ENCODE results near the gene CCDC57.
A peak's percentile ranks its signal among the peaks of the same experiment; 100 is the strongest.

The CCDC57 gene

DNA sequence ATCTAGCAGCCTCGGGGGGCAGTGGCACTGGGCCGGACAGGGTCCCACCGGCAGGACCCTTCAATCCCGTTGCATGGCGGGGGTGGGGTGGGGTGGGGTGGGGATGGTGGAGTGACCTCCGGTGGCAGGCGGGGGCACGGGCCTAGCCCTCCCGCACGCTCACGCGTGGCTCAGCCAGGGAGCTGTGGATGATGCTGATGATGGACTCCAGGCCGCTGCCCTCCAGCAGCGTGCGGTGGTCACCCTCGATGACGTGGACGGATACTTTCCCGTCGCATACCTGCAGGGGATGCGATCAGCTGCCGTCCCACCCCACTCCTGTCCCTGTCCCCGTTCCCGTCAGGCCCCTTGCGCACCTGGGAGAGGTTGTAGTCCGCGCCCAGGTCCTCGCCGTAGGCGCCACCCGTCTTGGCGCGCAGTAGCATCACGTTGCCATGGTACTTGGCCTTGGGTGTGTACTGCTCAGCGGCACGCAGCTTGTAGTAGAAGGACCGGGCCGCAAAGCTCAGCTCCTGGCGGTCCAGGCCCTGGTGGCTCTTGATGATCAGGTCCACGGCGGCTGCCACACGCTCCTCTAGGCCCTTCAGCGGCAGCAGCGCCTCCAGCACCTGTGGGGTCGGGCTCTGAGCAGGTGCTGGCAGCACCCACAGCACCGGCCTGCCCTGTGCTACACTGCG, 133.5 kb downstream of the CCDC57 start:
- Histone ChIP-seq H3K36me3 (ENCODE audit: control insufficient read depth in 1 of 2, insufficient read depth in 2 of 2, low read length in 2 of 2) (peaks cover 0 to 52% of the 10 kb centered on the region in 2 donors), H3K9me3 (ENCODE audit: control insufficient read depth in 1 of 2, low read length in 2 of 2) (no peaks in the 10 kb centered on the region), H3K27me3 (ENCODE audit: low read depth, low read length) (no peaks in the 10 kb centered on the region), H3K27ac (ENCODE audit: low read length) (no peak overlapping the region), H3K4me3 (ENCODE audit: low read depth in 1 of 2, low read length in 2 of 2) (no peak overlapping the region), H3K4me1 (ENCODE audit: control insufficient read depth in 1 of 2, insufficient read depth in 2 of 2, low read length in 2 of 2) (no peaks in the 10 kb centered on the region)

DNA sequence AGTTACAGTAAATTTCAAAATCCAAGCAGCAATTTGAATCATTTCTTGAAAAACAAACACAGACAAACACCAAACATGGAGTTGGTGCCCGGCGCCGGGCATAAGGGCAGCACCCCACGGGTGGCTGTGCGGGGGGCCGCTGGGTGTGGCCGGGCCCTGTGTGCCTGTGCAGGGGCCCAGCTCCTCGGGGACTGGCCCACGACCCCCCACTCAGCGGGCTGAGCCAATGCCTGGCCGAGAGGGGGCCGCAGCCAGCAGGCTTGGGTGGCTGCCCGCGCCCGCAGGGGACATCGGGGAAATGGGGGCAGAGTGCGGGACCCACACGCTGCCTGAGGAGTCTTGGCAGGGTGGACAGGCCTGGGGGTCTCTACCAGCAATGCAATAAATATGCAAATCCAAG, 134.2 kb downstream of the CCDC57 start:
- no peaks in the 10 kb centered on the region for H3K4me1 ChIP-seq (ENCODE audit: control insufficient read depth in 1 of 2, insufficient read depth in 2 of 2, low read length in 2 of 2)
- no peaks in the 10 kb centered on the region for H3K27me3 ChIP-seq (ENCODE audit: low read depth, low read length)
- H3K9me3 ChIP-seq (ENCODE audit: control insufficient read depth in 1 of 2, low read length in 2 of 2), result no peaks in the 10 kb centered on the region
- no peak overlapping the region for H3K4me3 ChIP-seq (ENCODE audit: low read depth in 1 of 2, low read length in 2 of 2)
- no peak overlapping the region for H3K27ac ChIP-seq (ENCODE audit: low read length)
- H3K36me3 ChIP-seq (ENCODE audit: control insufficient read depth in 1 of 2, insufficient read depth in 2 of 2, low read length in 2 of 2), result peaks cover 0 to 45% of the 10 kb centered on the region in 2 donors

DNA sequence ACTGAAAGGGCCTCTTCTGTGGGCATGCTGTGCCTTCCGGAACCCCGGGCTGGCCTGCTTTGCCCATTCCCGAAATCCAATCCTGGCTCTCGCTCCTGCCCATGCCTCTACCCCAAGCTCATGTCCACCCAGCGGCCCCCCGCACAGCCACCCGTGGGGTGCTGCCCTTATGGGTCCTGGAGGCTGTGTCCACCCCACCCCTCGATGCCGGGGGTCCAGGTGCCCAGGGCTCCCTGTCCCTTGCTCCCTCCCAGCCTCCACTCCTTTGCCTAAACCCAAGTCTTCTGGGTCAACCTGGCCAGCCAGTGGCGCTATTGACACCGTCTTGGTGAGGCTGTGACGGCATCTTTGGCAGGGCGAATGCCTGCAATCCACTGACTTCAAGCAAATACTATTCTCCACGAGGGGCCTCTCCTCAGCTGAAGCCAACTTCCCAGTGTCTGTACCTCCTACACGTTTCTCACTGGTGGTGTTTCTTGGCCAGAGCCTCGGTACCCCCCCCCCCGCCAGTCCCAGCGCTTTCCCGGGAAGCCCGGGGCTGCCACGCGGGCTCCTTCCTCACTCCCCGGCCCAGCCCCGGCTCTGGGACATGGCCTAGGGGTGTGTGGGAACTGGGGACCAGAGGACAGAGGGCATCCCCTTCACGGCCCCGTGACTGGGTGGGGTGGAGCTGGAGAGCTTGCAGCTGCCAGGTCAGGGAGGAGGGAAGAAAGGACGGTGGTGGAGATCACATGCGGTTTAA, 134.9 kb downstream of the CCDC57 start:
- Histone ChIP-seq H3K9me3 (ENCODE audit: control insufficient read depth in 1 of 2, low read length in 2 of 2) (no peaks in the 10 kb centered on the region), H3K27ac (ENCODE audit: low read length) (no peak overlapping the region), H3K4me3 (ENCODE audit: low read depth in 1 of 2, low read length in 2 of 2) (no peak overlapping the region), H3K27me3 (ENCODE audit: low read depth, low read length) (no peaks in the 10 kb centered on the region), H3K4me1 (ENCODE audit: control insufficient read depth in 1 of 2, insufficient read depth in 2 of 2, low read length in 2 of 2) (no peaks in the 10 kb centered on the region), H3K36me3 (ENCODE audit: control insufficient read depth in 1 of 2, insufficient read depth in 2 of 2, low read length in 2 of 2) (peaks cover 0 to 39% of the 10 kb centered on the region in 2 donors)

DNA sequence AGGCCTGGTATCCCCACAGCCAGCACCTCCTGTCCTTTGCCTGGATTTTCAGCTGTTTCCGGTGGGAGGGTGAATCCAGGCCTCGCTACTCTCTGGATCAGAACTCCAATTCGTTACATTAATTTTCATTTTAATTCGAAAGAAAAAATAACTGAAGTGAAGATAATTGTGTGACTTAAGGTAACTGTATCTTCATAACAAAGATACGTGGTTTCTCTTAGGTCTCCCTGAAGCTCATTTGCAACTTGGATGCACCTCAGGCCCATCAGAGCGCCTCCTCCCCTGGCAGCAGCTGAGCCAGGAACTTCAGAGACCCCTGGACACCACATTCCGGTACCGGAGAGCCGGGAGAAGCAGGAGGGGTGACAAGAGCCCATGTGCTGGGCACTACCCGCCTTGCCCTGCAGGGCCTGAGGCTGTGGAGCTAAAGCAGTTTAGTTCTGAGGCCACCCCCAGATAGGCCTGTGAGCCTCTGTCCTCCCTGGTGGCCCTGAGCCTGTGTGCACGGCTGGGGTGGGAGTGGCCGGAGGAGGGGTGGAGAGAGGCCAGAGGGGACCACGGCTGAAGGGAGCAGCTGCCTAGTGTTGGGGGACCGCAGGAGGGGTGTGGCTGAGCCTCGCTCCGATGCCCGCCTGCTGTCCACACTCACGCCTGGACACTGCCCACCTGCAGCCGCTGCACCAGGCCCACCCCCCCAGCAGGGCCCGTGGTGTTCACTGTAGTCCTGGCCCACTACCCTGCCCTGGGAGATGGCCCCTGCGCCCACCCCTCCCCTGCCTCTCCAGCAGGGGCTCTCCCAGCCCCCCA, 135.7 kb downstream of the CCDC57 start:
- H3K36me3 ChIP-seq (ENCODE audit: control insufficient read depth in 1 of 2, insufficient read depth in 2 of 2, low read length in 2 of 2), result peaks cover 0 to 31% of the 10 kb centered on the region in 2 donors
- no peaks in the 10 kb centered on the region for H3K9me3 ChIP-seq (ENCODE audit: control insufficient read depth in 1 of 2, low read length in 2 of 2)
- no peaks in the 10 kb centered on the region for H3K4me1 ChIP-seq (ENCODE audit: control insufficient read depth in 1 of 2, insufficient read depth in 2 of 2, low read length in 2 of 2)
- H3K27ac ChIP-seq (ENCODE audit: low read length), result no peak overlapping the region
- no peaks in the 10 kb centered on the region for H3K27me3 ChIP-seq (ENCODE audit: low read depth, low read length)
- no peak overlapping the region for H3K4me3 ChIP-seq (ENCODE audit: low read depth in 1 of 2, low read length in 2 of 2)

DNA sequence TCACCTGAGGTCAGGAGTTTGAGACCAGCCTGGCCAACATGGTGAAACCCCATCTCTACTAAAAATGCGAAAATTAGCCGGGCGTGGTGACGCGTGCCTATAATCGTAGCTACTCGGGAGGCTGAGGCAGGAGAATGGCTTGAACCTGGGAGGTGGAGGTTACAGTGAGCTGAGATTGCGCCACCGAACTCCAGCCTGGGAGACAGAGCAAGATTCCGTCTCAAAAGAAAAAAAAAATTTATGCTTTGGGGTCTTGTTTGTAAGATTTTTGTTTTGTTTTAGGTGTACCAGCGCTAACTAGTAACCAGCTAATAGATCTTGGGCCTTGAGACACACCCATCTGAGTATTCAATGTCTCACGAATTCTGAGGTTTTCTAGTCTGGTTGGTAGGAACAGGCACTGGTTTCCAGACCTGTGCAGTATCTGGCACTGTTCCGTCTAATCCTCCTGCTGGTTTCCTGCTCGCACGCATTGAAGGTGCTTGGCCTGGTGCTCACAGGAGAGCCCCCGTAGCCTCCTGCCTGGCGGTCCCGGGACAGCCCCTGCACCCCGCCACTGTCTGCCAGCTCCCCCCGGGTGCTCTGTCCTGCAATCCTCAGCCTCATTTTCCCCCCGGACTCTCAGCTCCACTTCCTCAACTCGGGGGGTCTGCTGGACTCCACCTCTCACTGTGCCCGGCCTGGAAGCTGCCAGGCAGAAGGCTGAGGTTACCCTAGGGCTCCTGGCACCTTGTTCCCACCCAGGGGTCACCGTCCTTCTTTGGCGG, 136.4 kb downstream of the CCDC57 start:
- Histone ChIP-seq H3K27me3 (ENCODE audit: low read depth, low read length) (no peaks in the 10 kb centered on the region), H3K4me1 (ENCODE audit: control insufficient read depth in 1 of 2, insufficient read depth in 2 of 2, low read length in 2 of 2) (no peaks in the 10 kb centered on the region), H3K27ac (ENCODE audit: low read length) (no peak overlapping the region), H3K9me3 (ENCODE audit: control insufficient read depth in 1 of 2, low read length in 2 of 2) (no peaks in the 10 kb centered on the region), H3K4me3 (ENCODE audit: low read depth in 1 of 2, low read length in 2 of 2) (no peak overlapping the region), H3K36me3 (ENCODE audit: control insufficient read depth in 1 of 2, insufficient read depth in 2 of 2, low read length in 2 of 2) (peaks cover 0 to 24% of the 10 kb centered on the region in 2 donors)

DNA sequence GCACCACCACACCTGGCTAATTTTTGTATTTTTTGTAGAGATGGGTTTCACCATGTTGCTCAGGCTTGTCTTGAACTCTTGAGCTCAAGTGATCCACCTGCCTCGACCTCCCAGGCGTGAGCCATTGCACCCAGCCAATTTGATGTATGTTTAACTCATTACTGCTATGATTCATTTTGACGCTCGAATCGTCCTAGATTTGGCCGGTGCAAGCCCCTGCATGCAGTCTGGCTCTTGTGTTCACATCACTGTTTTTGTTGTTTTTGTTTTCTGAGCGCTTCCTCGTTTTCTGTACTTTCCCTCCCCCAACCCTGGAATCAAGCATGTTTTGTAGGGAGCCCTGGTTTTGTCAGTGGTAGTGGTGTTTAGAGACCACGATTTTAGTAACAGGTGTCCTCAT, 139.2 kb downstream of the CCDC57 start:
- H3K27me3 ChIP-seq (ENCODE audit: low read depth, low read length), result no peaks in the 10 kb centered on the region
- no peaks in the 10 kb centered on the region for H3K4me1 ChIP-seq (ENCODE audit: control insufficient read depth in 1 of 2, insufficient read depth in 2 of 2, low read length in 2 of 2)
- H3K27ac ChIP-seq (ENCODE audit: low read length), result no peak overlapping the region
- no peaks in the 10 kb centered on the region for H3K36me3 ChIP-seq (ENCODE audit: control insufficient read depth in 1 of 2, insufficient read depth in 2 of 2, low read length in 2 of 2)
- no peak overlapping the region for H3K4me3 ChIP-seq (ENCODE audit: low read depth in 1 of 2, low read length in 2 of 2)
- no peaks in the 10 kb centered on the region for H3K9me3 ChIP-seq (ENCODE audit: control insufficient read depth in 1 of 2, low read length in 2 of 2)

DNA sequence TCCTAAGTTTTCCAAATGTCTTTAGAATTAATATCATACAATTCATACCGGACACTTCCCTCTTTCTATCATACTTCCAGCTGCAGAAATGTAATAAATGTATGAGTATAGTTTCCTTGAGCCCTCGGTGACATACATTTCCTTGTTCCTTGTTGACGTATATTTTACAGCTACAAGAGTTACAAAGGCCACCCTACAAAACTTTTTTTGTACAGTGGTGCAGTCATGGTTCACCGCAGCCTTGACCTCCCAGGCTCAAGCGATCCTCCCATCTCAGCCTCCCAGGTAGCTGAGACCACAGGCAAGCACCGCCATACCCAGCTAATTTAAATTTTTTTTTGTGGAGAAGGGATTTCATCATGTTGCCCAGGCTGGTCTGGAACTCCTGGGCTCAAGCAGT, 139.8 kb downstream of the CCDC57 start:
- no peaks in the 10 kb centered on the region for H3K27me3 ChIP-seq (ENCODE audit: low read depth, low read length)
- H3K9me3 ChIP-seq (ENCODE audit: control insufficient read depth in 1 of 2, low read length in 2 of 2), result no peaks in the 10 kb centered on the region
- H3K4me1 ChIP-seq (ENCODE audit: control insufficient read depth in 1 of 2, insufficient read depth in 2 of 2, low read length in 2 of 2), result no peaks in the 10 kb centered on the region
- H3K4me3 ChIP-seq (ENCODE audit: low read depth in 1 of 2, low read length in 2 of 2), result no peak overlapping the region
- H3K27ac ChIP-seq (ENCODE audit: low read length), result no peak overlapping the region
- H3K36me3 ChIP-seq (ENCODE audit: control insufficient read depth in 1 of 2, insufficient read depth in 2 of 2, low read length in 2 of 2), result no peaks in the 10 kb centered on the region

DNA sequence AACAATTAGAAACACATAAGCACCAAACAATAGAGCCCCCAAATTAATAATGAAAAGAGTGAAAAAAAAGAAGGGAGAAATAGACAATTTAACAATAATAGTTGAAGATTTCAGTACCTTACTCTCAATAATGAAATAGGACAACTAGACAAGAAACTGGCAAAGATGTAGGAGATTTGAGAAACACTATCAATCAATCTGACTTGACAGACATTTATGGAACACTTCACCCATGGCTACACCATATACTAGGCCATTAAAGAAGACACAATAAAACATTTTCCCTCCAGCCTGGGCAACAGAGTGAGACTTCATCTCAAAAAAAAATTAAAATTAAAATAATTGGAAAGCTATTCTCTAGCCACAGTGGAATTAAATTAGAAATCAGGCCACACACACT, 142.0 kb downstream of the CCDC57 start:
- Histone ChIP-seq H3K4me1 (ENCODE audit: control insufficient read depth in 1 of 2, insufficient read depth in 2 of 2, low read length in 2 of 2) (peaks cover 0 to 5% of the 10 kb centered on the region in 2 donors), H3K9me3 (ENCODE audit: control insufficient read depth in 1 of 2, low read length in 2 of 2) (no peaks in the 10 kb centered on the region), H3K36me3 (ENCODE audit: control insufficient read depth in 1 of 2, insufficient read depth in 2 of 2, low read length in 2 of 2) (no peaks in the 10 kb centered on the region), H3K27me3 (ENCODE audit: low read depth, low read length) (no peaks in the 10 kb centered on the region), H3K4me3 (ENCODE audit: low read depth in 1 of 2, low read length in 2 of 2) (no peak overlapping the region), H3K27ac (ENCODE audit: low read length) (no peak overlapping the region)

DNA sequence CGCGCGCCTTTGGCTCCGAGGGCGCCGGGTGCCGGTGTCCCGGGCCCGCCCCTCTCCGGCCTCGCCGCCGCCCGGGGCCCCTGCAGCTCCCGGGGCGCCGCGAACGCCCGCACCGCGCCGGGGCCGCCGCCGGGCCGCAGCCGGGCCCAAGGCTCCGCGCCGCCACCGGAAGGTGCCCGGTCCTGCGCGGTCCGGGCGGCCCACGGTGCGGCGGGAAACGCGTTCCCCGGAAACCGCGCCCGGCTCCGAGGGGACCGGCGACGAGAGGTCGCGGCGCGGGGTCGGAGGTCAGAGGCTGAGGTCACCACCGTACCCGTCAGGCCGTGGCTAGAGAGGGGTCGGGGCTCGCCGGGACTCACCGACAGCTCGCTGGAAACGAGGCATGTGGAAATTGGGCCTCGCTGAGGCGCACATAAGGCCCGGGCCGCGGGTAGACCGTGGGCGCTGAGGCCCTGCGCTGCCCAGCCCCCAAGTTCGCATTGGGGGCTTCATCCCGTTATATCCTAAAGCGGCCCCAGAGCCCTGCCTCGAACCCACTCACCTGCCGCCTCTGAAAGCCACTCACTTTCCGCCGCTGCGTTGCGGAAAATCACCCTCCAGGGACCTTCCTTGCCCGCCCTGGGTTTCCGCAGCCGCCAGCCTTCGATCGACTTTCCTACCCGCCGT, 146.9 kb downstream of the CCDC57 start, which contains the start of gene DUS1L:
Gene DUS1L, minus strand, starts transcription at position 167 of the 666 bp plus-strand sequence. CDS start 745 bp downstream, outside the sequence.
- peaks cover 3 to 29% of the 10 kb centered on the region in 2 donors for H3K4me1 ChIP-seq (ENCODE audit: control insufficient read depth in 1 of 2, insufficient read depth in 2 of 2, low read length in 2 of 2)
- H3K36me3 ChIP-seq (ENCODE audit: control insufficient read depth in 1 of 2, insufficient read depth in 2 of 2, low read length in 2 of 2), result peaks cover 9 to 35% of the 10 kb centered on the region in 2 donors
- peak within 1 kb of the TSS; percentile 69 to 95 for H3K4me3 ChIP-seq (ENCODE audit: low read depth in 1 of 2, low read length in 2 of 2)
- peak within 1 kb of the TSS; percentile 20 for H3K27ac ChIP-seq (ENCODE audit: low read length)
- no peaks in the 10 kb centered on the region for H3K9me3 ChIP-seq (ENCODE audit: control insufficient read depth in 1 of 2, low read length in 2 of 2)
- no peaks in the 10 kb centered on the region for H3K27me3 ChIP-seq (ENCODE audit: low read depth, low read length)

DNA sequence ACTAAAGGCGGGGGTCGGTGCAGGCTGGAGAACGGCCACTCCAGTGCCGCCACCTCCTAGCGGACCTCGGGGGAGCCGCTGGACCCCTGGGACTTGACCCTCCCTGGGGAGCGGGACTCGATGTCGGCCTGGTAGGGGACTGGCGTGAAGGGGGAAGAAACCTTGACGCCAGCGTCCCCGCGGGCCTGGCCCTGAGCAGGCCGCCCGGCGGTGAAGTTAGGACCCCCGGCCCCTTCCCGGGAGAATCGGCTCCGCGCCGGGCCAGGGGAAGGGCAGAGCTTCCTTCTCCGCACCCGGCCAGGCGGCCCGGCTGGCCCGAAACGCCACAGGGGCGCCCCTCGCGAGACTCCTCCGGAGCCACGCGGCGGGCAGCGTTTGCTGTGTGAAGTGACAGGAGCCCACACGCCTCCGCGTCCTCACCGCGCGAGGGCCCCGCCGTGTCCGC, 147.4 kb downstream of the CCDC57 start:
- H3K4me3 ChIP-seq (ENCODE audit: low read depth in 1 of 2, low read length in 2 of 2), result peak overlapping the region; percentile 69 to 95
- peaks cover 3 to 29% of the 10 kb centered on the region in 2 donors for H3K4me1 ChIP-seq (ENCODE audit: control insufficient read depth in 1 of 2, insufficient read depth in 2 of 2, low read length in 2 of 2)
- H3K27ac ChIP-seq (ENCODE audit: low read length), result no peak overlapping the region
- H3K27me3 ChIP-seq (ENCODE audit: low read depth, low read length), result no peaks in the 10 kb centered on the region
- H3K36me3 ChIP-seq (ENCODE audit: control insufficient read depth in 1 of 2, insufficient read depth in 2 of 2, low read length in 2 of 2), result peaks cover 13 to 40% of the 10 kb centered on the region in 2 donors
- no peaks in the 10 kb centered on the region for H3K9me3 ChIP-seq (ENCODE audit: control insufficient read depth in 1 of 2, low read length in 2 of 2)

Measured in muscle layer of duodenum (tissue), 2 donors.